GM23338 (cell line): Measurements from ENCODE around the gene SETX. TPM values are rescaled to one million over a fixed set of nuclear protein-coding genes. Genes with fewer than 3 reads are reported as not detected.

Experiments used
- CREB1 ChIP-seq: fragments of 250-450 bp; sonication (Bioruptor Pico); IDR thresholded peaks from 2 replicates; pipeline ENCODE4 v1.5.0; 2020; ENCODE audit warnings: low read depth, mild to moderate bottlenecking, moderate library complexity
- EZH2phosphoT487 ChIP-seq: fragments of 200-600 bp; sonication (generic); IDR thresholded peaks from one replicate; pipeline ENCODE4 v1.8.1; 2018; ENCODE audit warnings: antibody characterized with exemption; ENCODE audit not compliant: unreplicated experiment
- NANOG ChIP-seq: IDR thresholded peaks from 2 replicates; pipeline ENCODE4 v1.6.1; 2016; ENCODE audit warnings: antibody characterized with exemption, borderline replicate concordance
- STAT1 ChIP-seq: IDR thresholded peaks from one replicate; pipeline ENCODE4 v1.6.1; 2016; ENCODE audit warnings: antibody characterized with exemption; ENCODE audit not compliant: unreplicated experiment
- ZNF114 ChIP-seq: fragments of 250-450 bp; sonication (Bioruptor Pico); IDR thresholded peaks from 2 replicates; pipeline ENCODE4 v1.5.0; 2020; ENCODE audit warnings: mild to moderate bottlenecking, moderate library complexity
- ZNF331 ChIP-seq: fragments of 250-450 bp; sonication (Bioruptor Pico); IDR thresholded peaks from 2 replicates; pipeline ENCODE4 v1.5.0; 2020; ENCODE audit warnings: low read depth, mild to moderate bottlenecking, moderate library complexity
- polyA plus RNA-seq: library from polyadenylated mRNA; unstranded; fragments of >200 nt; fragmentation: Nextera tagmentation; extraction: Ambion mirVana; gene quantifications from 2 replicates; pipeline ENCODE4 v1.2.1, GENCODE V29; 2016
- total RNA-seq: library from RNA; depleted of rRNA; stranded (reverse); fragments of >200 nt; shearing (Covaris generic); gene quantifications from 2 replicates; pipeline ENCODE4 v1.2.3, GENCODE V29; 2014
- TF ChIP-seq, protein P1 (sequence below): fragments of 250-450 bp; sonication (Bioruptor Pico); IDR thresholded peaks from 2 replicates; pipeline ENCODE4 v1.5.0; 2020; ENCODE audit warnings: mild to moderate bottlenecking, moderate library complexity
- TF ChIP-seq, protein P2 (sequence below), 2 experiments: fragments of 200-600 bp in 1 of 2; sonication (generic) in 1 of 2; conservative IDR thresholded peaks; 2 replicates each; pipeline versions ENCODE4 v1.5.1 to v1.6.1; 2016 to 2017; ENCODE audit warnings: antibody characterized with exemption in 2 of 2, low read depth in 2 of 2, mild to moderate bottlenecking in 2 of 2, moderate library complexity in 1 of 2
- TF ChIP-seq, protein P3 (sequence below): IDR thresholded peaks from 2 replicates; pipeline ENCODE4 v1.6.1; 2016; ENCODE audit warnings: antibody characterized with exemption

Gene SETX
- total and polyA plus RNA-seq, 2 experiments from 2014 or later = 17.5 to 49.9 TPM

DNA sequence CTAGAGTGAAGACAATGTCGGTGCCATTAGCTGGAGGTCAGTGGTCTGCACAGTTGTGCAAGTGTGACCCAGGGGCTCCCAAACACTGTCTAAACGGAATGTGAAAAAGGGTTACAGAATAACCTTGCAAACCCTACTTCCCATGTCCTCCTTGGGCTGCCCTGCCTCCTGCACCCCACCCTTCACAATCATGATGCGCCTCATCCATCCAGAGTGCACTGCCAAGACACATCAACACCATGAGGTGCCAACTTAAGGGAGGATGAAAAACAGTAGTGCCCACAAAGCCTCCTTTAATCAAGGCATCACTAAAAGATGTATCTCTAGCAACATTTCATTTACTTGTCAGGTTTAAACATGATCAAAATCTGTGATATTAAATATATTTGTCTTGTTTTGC is 87.1 kb downstream of the SETX start (continued):
- TF ChIP-seq, protein P1, sequence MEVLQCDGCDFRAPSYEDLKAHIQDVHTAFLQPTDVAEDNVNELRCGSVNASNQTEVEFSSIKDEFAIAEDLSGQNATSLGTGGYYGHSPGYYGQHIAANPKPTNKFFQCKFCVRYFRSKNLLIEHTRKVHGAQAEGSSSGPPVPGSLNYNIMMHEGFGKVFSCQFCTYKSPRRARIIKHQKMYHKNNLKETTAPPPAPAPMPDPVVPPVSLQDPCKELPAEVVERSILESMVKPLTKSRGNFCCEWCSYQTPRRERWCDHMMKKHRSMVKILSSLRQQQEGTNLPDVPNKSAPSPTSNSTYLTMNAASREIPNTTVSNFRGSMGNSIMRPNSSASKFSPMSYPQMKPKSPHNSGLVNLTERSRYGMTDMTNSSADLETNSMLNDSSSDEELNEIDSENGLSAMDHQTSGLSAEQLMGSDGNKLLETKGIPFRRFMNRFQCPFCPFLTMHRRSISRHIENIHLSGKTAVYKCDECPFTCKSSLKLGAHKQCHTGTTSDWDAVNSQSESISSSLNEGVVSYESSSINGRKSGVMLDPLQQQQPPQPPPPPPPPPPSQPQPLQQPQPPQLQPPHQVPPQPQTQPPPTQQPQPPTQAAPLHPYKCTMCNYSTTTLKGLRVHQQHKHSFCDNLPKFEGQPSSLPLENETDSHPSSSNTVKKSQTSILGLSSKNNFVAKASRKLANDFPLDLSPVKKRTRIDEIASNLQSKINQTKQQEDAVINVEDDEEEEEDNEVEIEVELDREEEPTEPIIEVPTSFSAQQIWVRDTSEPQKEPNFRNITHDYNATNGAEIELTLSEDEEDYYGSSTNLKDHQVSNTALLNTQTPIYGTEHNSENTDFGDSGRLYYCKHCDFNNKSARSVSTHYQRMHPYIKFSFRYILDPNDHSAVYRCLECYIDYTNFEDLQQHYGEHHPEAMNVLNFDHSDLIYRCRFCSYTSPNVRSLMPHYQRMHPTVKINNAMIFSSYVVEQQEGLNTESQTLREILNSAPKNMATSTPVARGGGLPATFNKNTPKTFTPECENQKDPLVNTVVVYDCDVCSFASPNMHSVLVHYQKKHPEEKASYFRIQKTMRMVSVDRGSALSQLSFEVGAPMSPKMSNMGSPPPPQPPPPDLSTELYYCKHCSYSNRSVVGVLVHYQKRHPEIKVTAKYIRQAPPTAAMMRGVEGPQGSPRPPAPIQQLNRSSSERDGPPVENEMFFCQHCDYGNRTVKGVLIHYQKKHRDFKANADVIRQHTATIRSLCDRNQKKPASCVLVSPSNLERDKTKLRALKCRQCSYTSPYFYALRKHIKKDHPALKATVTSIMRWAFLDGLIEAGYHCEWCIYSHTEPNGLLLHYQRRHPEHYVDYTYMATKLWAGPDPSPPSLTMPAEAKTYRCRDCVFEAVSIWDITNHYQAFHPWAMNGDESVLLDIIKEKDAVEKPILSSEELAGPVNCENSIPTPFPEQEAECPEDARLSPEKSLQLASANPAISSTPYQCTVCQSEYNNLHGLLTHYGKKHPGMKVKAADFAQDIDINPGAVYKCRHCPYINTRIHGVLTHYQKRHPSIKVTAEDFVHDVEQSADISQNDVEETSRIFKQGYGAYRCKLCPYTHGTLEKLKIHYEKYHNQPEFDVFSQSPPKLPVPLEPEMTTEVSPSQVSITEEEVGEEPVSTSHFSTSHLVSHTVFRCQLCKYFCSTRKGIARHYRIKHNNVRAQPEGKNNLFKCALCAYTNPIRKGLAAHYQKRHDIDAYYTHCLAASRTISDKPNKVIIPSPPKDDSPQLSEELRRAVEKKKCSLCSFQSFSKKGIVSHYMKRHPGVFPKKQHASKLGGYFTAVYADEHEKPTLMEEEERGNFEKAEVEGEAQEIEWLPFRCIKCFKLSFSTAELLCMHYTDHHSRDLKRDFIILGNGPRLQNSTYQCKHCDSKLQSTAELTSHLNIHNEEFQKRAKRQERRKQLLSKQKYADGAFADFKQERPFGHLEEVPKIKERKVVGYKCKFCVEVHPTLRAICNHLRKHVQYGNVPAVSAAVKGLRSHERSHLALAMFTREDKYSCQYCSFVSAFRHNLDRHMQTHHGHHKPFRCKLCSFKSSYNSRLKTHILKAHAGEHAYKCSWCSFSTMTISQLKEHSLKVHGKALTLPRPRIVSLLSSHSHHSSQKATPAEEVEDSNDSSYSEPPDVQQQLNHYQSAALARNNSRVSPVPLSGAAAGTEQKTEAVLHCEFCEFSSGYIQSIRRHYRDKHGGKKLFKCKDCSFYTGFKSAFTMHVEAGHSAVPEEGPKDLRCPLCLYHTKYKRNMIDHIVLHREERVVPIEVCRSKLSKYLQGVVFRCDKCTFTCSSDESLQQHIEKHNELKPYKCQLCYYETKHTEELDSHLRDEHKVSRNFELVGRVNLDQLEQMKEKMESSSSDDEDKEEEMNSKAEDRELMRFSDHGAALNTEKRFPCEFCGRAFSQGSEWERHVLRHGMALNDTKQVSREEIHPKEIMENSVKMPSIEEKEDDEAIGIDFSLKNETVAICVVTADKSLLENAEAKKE (CRISPR knock-in tag) = no peak
- TF ChIP-seq STAT1 = no peak
- no peak for TF ChIP-seq NANOG
- no peak for TF ChIP-seq EZH2phosphoT487
- TF ChIP-seq CREB1 (CRISPR knock-in tag) = no peak
- TF ChIP-seq, protein P2, sequence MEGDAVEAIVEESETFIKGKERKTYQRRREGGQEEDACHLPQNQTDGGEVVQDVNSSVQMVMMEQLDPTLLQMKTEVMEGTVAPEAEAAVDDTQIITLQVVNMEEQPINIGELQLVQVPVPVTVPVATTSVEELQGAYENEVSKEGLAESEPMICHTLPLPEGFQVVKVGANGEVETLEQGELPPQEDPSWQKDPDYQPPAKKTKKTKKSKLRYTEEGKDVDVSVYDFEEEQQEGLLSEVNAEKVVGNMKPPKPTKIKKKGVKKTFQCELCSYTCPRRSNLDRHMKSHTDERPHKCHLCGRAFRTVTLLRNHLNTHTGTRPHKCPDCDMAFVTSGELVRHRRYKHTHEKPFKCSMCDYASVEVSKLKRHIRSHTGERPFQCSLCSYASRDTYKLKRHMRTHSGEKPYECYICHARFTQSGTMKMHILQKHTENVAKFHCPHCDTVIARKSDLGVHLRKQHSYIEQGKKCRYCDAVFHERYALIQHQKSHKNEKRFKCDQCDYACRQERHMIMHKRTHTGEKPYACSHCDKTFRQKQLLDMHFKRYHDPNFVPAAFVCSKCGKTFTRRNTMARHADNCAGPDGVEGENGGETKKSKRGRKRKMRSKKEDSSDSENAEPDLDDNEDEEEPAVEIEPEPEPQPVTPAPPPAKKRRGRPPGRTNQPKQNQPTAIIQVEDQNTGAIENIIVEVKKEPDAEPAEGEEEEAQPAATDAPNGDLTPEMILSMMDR (conservative IDR thresholded peaks at IDR 0.05; ENCODE audit: low read depth in 2 of 2) = no peak
- no peak for TF ChIP-seq ZNF114 (CRISPR knock-in tag)
- TF ChIP-seq ZNF331 (CRISPR knock-in tag) = no peak
- TF ChIP-seq, protein P3, sequence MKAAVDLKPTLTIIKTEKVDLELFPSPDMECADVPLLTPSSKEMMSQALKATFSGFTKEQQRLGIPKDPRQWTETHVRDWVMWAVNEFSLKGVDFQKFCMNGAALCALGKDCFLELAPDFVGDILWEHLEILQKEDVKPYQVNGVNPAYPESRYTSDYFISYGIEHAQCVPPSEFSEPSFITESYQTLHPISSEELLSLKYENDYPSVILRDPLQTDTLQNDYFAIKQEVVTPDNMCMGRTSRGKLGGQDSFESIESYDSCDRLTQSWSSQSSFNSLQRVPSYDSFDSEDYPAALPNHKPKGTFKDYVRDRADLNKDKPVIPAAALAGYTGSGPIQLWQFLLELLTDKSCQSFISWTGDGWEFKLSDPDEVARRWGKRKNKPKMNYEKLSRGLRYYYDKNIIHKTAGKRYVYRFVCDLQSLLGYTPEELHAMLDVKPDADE = no peak
